ENCODE results near the gene SLC29A3. TPM values are rescaled to one million over a fixed set of nuclear protein-coding genes. Genes with fewer than 3 reads are reported as not detected.

SLC29A3 gene
- polyA plus RNA-seq, 6 donors from 2014 or later: 4.3 to 14.5 (median 5.4) TPM

- peaks cover 0 to 24% (median 6%) of the 10 kb centered on the region in 3 donors for H3K4me1 Mint-ChIP-seq
- no peak for ATAC-seq (ENCODE audit: low read depth in 2 of 2)
- H3K9me3 Mint-ChIP-seq: peaks cover 0 to 8% (median 0%) of the 10 kb centered on the region in 7 donors
- no peak for DNase-seq
- H3K27me3 Mint-ChIP-seq: peaks cover 14 to 15% (median 14%) of the 10 kb centered on the region in 3 donors
- no peak overlapping the region for H3K4me3 Mint-ChIP-seq
- H3K27ac Mint-ChIP-seq: peak overlapping the region in 1 of 6 donors; percentile 31
- H3K36me3 Mint-ChIP-seq: no peaks in the 10 kb centered on the region
Measured at GRCh38 chr10:71312220-71312619, 6.8 kb upstream of the SLC29A3 start.

- ATAC-seq (ENCODE audit: low read depth in 2 of 2) (no peak), DNase-seq (no peak)
- Mint-ChIP-seq H3K27ac (peak overlapping the region in 3 of 6 donors; percentile 27 to 48 (median 36)), H3K36me3 (no peaks in the 10 kb centered on the region), H3K4me1 (peaks cover 0 to 24% (median 6%) of the 10 kb centered on the region in 3 donors), H3K9me3 (peaks cover 0 to 8% (median 0%) of the 10 kb centered on the region in 7 donors), H3K27me3 (peaks cover 14 to 15% (median 14%) of the 10 kb centered on the region in 3 donors), H3K4me3 (no peak overlapping the region)
Measured at GRCh38 chr10:71312811-71313789, 6.0 kb upstream of the SLC29A3 start.

- ATAC-seq (ENCODE audit: low read depth in 2 of 2) (peak; percentile 31 to 32), DNase-seq (peak; percentile 47)
- peaks cover 0 to 8% (median 0%) of the 10 kb centered on the region in 7 donors for H3K9me3 Mint-ChIP-seq
- H3K27ac Mint-ChIP-seq: no peak overlapping the region
- H3K4me1 Mint-ChIP-seq: peaks cover 6 to 28% (median 11%) of the 10 kb centered on the region in 3 donors
- peaks cover 11 to 15% (median 14%) of the 10 kb centered on the region in 3 donors for H3K27me3 Mint-ChIP-seq
- no peak overlapping the region for H3K4me3 Mint-ChIP-seq
- H3K36me3 Mint-ChIP-seq: no peaks in the 10 kb centered on the region
Measured at GRCh38 chr10:71314028-71314693, 4.9 kb upstream of the SLC29A3 start.

- Mint-ChIP-seq H3K4me1 (peaks cover 11 to 28% (median 12%) of the 10 kb centered on the region in 3 donors), H3K36me3 (no peaks in the 10 kb centered on the region), H3K4me3 (no peak overlapping the region), H3K27ac (no peak overlapping the region), H3K27me3 (peaks cover 11 to 15% (median 14%) of the 10 kb centered on the region in 3 donors), H3K9me3 (peaks cover 0 to 8% (median 0%) of the 10 kb centered on the region in 7 donors)
- no peak for ATAC-seq (ENCODE audit: low read depth in 2 of 2)
- DNase-seq: no peak
Measured at GRCh38 chr10:71314694-71315225, 4.3 kb upstream of the SLC29A3 start.

- Mint-ChIP-seq H3K36me3 (no peaks in the 10 kb centered on the region), H3K9me3 (peaks cover 0 to 8% (median 0%) of the 10 kb centered on the region in 7 donors), H3K27ac (peak overlapping the region in 1 of 6 donors; percentile 9), H3K4me1 (peaks cover 10 to 22% (median 18%) of the 10 kb centered on the region in 3 donors), H3K4me3 (no peak overlapping the region), H3K27me3 (peaks cover 11 to 15% (median 14%) of the 10 kb centered on the region in 3 donors)
- ATAC-seq (ENCODE audit: low read depth in 2 of 2) (no peak), DNase-seq (no peak)
Measured at GRCh38 chr10:71316056-71316785, 2.8 kb upstream of the SLC29A3 start.

GRCh38 chr10:71316786-71317160, 2.3 kb upstream of the SLC29A3 start:
- H3K4me3 Mint-ChIP-seq: peak overlapping the region in 1 of 8 donors; percentile 73
- peaks cover 11 to 15% (median 14%) of the 10 kb centered on the region in 3 donors for H3K27me3 Mint-ChIP-seq
- H3K4me1 Mint-ChIP-seq: peaks cover 10 to 22% (median 18%) of the 10 kb centered on the region in 3 donors
- peak overlapping the region in 3 of 6 donors; percentile 9 to 15 (median 12) for H3K27ac Mint-ChIP-seq
- peaks cover 0 to 6% (median 0%) of the 10 kb centered on the region in 7 donors for H3K9me3 Mint-ChIP-seq
- H3K36me3 Mint-ChIP-seq: no peaks in the 10 kb centered on the region
- ATAC-seq (ENCODE audit: low read depth in 2 of 2) (no peak), DNase-seq (no peak)

GRCh38 chr10:71317739-71318138, 1.3 kb upstream of the SLC29A3 start:
- ATAC-seq (ENCODE audit: low read depth in 2 of 2): no peak
- Mint-ChIP-seq H3K4me1 (peaks cover 10 to 22% (median 18%) of the 10 kb centered on the region in 3 donors), H3K36me3 (no peaks in the 10 kb centered on the region), H3K27ac (peak overlapping the region in 1 of 6 donors; percentile 39), H3K27me3 (peaks cover 11 to 14% (median 12%) of the 10 kb centered on the region in 3 donors), H3K9me3 (peaks cover 0 to under 1% (median 0%) of the 10 kb centered on the region in 7 donors), H3K4me3 (peak overlapping the region in 6 of 8 donors; percentile 2 to 74 (median 35))
- DNase-seq: no peak

- Mint-ChIP-seq H3K36me3 (peaks cover 12 to 14% of the 10 kb centered on the region in 2 donors), H3K27me3 (peaks cover 0 to 4% (median 0%) of the 10 kb centered on the region in 3 donors), H3K27ac (peak overlapping the region in 5 of 6 donors; percentile 57 to 94 (median 91)), H3K9me3 (no peaks in the 10 kb centered on the region), H3K4me3 (peak overlapping the region; percentile 88 to 100 (median 97)), H3K4me1 (peaks cover 17 to 24% (median 18%) of the 10 kb centered on the region in 3 donors)
- DNase-seq (no peak), ATAC-seq (ENCODE audit: low read depth in 2 of 2) (peak in 1 of 2 donors; percentile 14)
Measured at GRCh38 chr10:71319800-71320392, 837 bp downstream of the SLC29A3 start.

- ATAC-seq (ENCODE audit: low read depth in 2 of 2): no peak
- Mint-ChIP-seq H3K27ac (no peak overlapping the region), H3K9me3 (no peaks in the 10 kb centered on the region), H3K4me1 (peaks cover 17 to 24% (median 18%) of the 10 kb centered on the region in 3 donors), H3K36me3 (peaks cover 12 to 14% of the 10 kb centered on the region in 2 donors), H3K27me3 (peaks cover 0 to 2% (median 0%) of the 10 kb centered on the region in 3 donors), H3K4me3 (peak overlapping the region in 6 of 8 donors; percentile 88 to 100 (median 97))
- DNase-seq: no peak
Measured at GRCh38 chr10:71320592-71320991, 1.5 kb downstream of the SLC29A3 start.

- Mint-ChIP-seq H3K4me3 (peak overlapping the region in 2 of 8 donors; percentile 41 to 88), H3K27ac (no peak overlapping the region)
Measured at GRCh38 chr10:71321386-71321785, 2.3 kb downstream of the SLC29A3 start.

GRCh38 chr10:71323407-71323806, 4.3 kb downstream of the SLC29A3 start:
- Mint-ChIP-seq H3K4me3 (no peak overlapping the region), H3K27me3 (no peaks in the 10 kb centered on the region), H3K36me3 (peaks cover 16 to 22% of the 10 kb centered on the region in 2 donors), H3K4me1 (peaks cover 18 to 22% (median 21%) of the 10 kb centered on the region in 3 donors), H3K9me3 (no peaks in the 10 kb centered on the region), H3K27ac (no peak overlapping the region)
- ATAC-seq (ENCODE audit: low read depth in 2 of 2): no peak
- no peak for DNase-seq

More at GRCh38 chr10:71321386-71321785, 2.3 kb downstream of the SLC29A3 start:
- DNase-seq (no peak), ATAC-seq (ENCODE audit: low read depth in 2 of 2) (no peak)
- H3K27me3 Mint-ChIP-seq: no peaks in the 10 kb centered on the region
- H3K4me1 Mint-ChIP-seq: peaks cover 17 to 24% (median 18%) of the 10 kb centered on the region in 3 donors
- H3K36me3 Mint-ChIP-seq: peaks cover 12 to 14% of the 10 kb centered on the region in 2 donors
- no peaks in the 10 kb centered on the region for H3K9me3 Mint-ChIP-seq

- peaks cover 16 to 22% of the 10 kb centered on the region in 2 donors for H3K36me3 Mint-ChIP-seq
- DNase-seq: no peak
- ATAC-seq (ENCODE audit: low read depth in 2 of 2): no peak
- H3K27me3 Mint-ChIP-seq: no peaks in the 10 kb centered on the region
- no peak overlapping the region for H3K4me3 Mint-ChIP-seq
- peak overlapping the region in 1 of 6 donors; percentile 67 for H3K27ac Mint-ChIP-seq
- peaks cover 8 to 12% (median 12%) of the 10 kb centered on the region in 3 donors for H3K4me1 Mint-ChIP-seq
- no peaks in the 10 kb centered on the region for H3K9me3 Mint-ChIP-seq
Measured at GRCh38 chr10:71324743-71325142, 5.7 kb downstream of the SLC29A3 start.
